K562 (cell line): ENCODE data around the gene OR7A5. TPM values are rescaled to one million over a fixed set of nuclear protein-coding genes. Genes with fewer than 3 reads are reported as not detected.

ENCODE experiments used
- ATAC-seq: fragments of 200-7000 bp; cut with Tn5 transposase; 3 replicates; pipeline ENCODE4 v1.9.1; 2020; ENCODE audit warnings: moderate library complexity
- BruUV-seq: library from RNA; stranded (reverse); fragments of 400-500 nt; replicated peaks from 2 replicates; lab custom pipeline; 2021; lab: Mats Ljungman, UMichigan
- CTCF ChIA-PET: fragments of 300-600 bp; formaldehyde crosslinking; extraction: SDS; loops from one replicate; lab custom pipeline; 2021; ENCODE audit warnings: low intra/inter-chr PET ratio; lab: Yijun Ruan, JAX
- POLR2A ChIA-PET: fragments of 300-600, 350-650 bp; sonication (Branson Sonifier 250); formaldehyde crosslinking; extraction: SDS; loops from one replicate; lab custom pipeline; 2021; ENCODE audit warnings: antibody characterized with exemption, inconsistent platforms; lab: Yijun Ruan, JAX
- DNase-seq, 4 experiments: peaks; one replicate each; pipeline versions ENCODE4 v3.0.0 to v3.0.0-alpha.2; 2011 to 2018; ENCODE audit warnings: low spot score in 3 of 4, mixed read lengths in 3 of 4; ENCODE audit errors: extremely low read depth in 1 of 4
- FAIRE-seq: peaks from 2 replicates; lab custom pipeline; 2011; peaks lifted over from hg19 to GRCh38; lab: Jason Lieb, UNC
- H2AFZ ChIP-seq: 2 replicates; pipeline ENCODE4 v1.6.0; 2011; ENCODE audit warnings: low read depth, low read length, control low read depth, inconsistent platforms
- H3K27ac ChIP-seq: fragments of 200-600 bp; 3 replicates; pipeline ENCODE4 v1.8.0; 2011; ENCODE audit warnings: low read depth, mild to moderate bottlenecking, control low read depth, inconsistent platforms, low read length, moderate library complexity, mixed read lengths; ENCODE audit errors: extremely low read depth
- H3K27me3 ChIP-seq, 2 experiments: fragments of 300-600 bp in 1 of 2; 2 replicates in 1 of 2; 3 replicates in 1 of 2; pipeline versions ENCODE4 v1.6.0 to v1.8.0; 2011; ENCODE audit warnings: inconsistent platforms in 2 of 2, low read length in 2 of 2, mild to moderate bottlenecking in 1 of 2, mixed read lengths in 1 of 2, moderate library complexity in 1 of 2; ENCODE audit not compliant: control insufficient read depth in 2 of 2, insufficient read depth in 2 of 2
- H3K36me3 ChIP-seq: fragments of 300-600 bp; 3 replicates; pipeline ENCODE4 v1.8.0; 2011; ENCODE audit warnings: mild to moderate bottlenecking, low read length, inconsistent platforms; ENCODE audit not compliant: control insufficient read depth, insufficient read depth
- H3K4me1 ChIP-seq, 2 experiments: fragments of 200-600 bp in 1 of 2; replicated peaks in 1 of 2; 2 replicates in 1 of 2; 3 replicates in 1 of 2; pipeline versions ENCODE4 v1.5.1 to v1.8.0; 2011; ENCODE audit warnings: inconsistent platforms in 2 of 2, low read length in 2 of 2, mild to moderate bottlenecking in 1 of 2, mixed read lengths in 1 of 2, moderate library complexity in 1 of 2; ENCODE audit not compliant: control insufficient read depth in 2 of 2, insufficient read depth in 2 of 2
- H3K4me2 ChIP-seq: 2 replicates; pipeline ENCODE4 v1.6.1; 2011; ENCODE audit warnings: low read length, control low read depth, inconsistent platforms, mixed read lengths; ENCODE audit not compliant: insufficient read depth
- H3K4me3 ChIP-seq: fragments of 200-600 bp; sonication (generic), shearing (Covaris generic); 2 replicates; pipeline ENCODE4 v1.5.1; 2016; ENCODE audit warnings: control low read depth, inconsistent platforms
- H3K79me2 ChIP-seq: fragments of 200-600 bp; 3 replicates; pipeline ENCODE4 v1.8.0; 2011; ENCODE audit warnings: low read length, inconsistent platforms; ENCODE audit not compliant: control insufficient read depth, insufficient read depth
- H3K9ac ChIP-seq, 2 experiments: 2 replicates each; pipeline versions ENCODE4 v1.6.0 to v1.6.1; 2011; ENCODE audit warnings: low read depth in 2 of 2, low read length in 2 of 2, control low read depth in 1 of 2, inconsistent platforms in 1 of 2, mild to moderate bottlenecking in 1 of 2, mixed read lengths in 1 of 2; ENCODE audit not compliant: insufficient read depth in 1 of 2
- H3K9me1 ChIP-seq: one replicate; pipeline ENCODE4 v1.6.0; 2011; ENCODE audit warnings: inconsistent platforms, mild to moderate bottlenecking, low read length, moderate library complexity; ENCODE audit not compliant: control insufficient read depth, insufficient read depth
- H3K9me3 ChIP-seq: replicated peaks from 2 replicates; pipeline ENCODE4 v1.5.1; 2011; ENCODE audit warnings: low read depth, low read length, inconsistent platforms; ENCODE audit not compliant: control insufficient read depth, insufficient read depth
- H4K20me1 ChIP-seq: replicated peaks from 2 replicates; pipeline ENCODE4 v1.6.1; 2011; ENCODE audit warnings: low read length, inconsistent platforms, mixed read lengths; ENCODE audit not compliant: control insufficient read depth, insufficient read depth
- ATF7 ChIP-seq: fragments of 450-650 bp; IDR thresholded peaks from 2 replicates; pipeline ENCODE4 v1.7.1; 2014; ENCODE audit warnings: mild to moderate bottlenecking, moderate library complexity
- CREBBP ChIP-seq: IDR thresholded peaks from one replicate; pipeline ENCODE4 v1.6.1; 2012; ENCODE audit warnings: low read depth, mild to moderate bottlenecking, control low read depth, inconsistent platforms, low read length
- CREM ChIP-seq: IDR thresholded peaks from 2 replicates; pipeline ENCODE4 v1.6.1; 2014; ENCODE audit warnings: antibody characterized with exemption, low read depth
- HNRNPH1 ChIP-seq: fragments of 200-400 bp; formaldehyde crosslinking; optimal IDR thresholded peaks from 2 replicates; pipeline ENCODE3; 2017; ENCODE audit warnings: low read depth, mild to moderate bottlenecking, low read length, moderate library complexity
- MAFG ChIP-seq: fragments of 450-650 bp; conservative IDR thresholded peaks from 2 replicates; pipeline ENCODE4 v1.6.1; 2016; ENCODE audit warnings: missing genetic modification characterization, missing compliant biosample characterization
- SPI1 ChIP-seq: IDR thresholded peaks from 2 replicates; pipeline ENCODE4 v1.6.1; 2011; ENCODE audit warnings: low read depth, low read length, control low read depth, borderline replicate concordance
- TAF9B ChIP-seq: fragments of 450-650 bp; IDR thresholded peaks from 2 replicates; pipeline ENCODE4 v1.6.1; 2018; ENCODE audit warnings: mild to moderate bottlenecking; ENCODE audit not compliant: partially characterized antibody
- ZNF175 ChIP-seq: fragments of 200-800 bp; sonication (Bioruptor generic); IDR thresholded peaks from 2 replicates; pipeline ENCODE4 v1.6.1; 2016; ENCODE audit warnings: low read depth, mild to moderate bottlenecking, missing genetic modification characterization, missing compliant biosample characterization
- WGBS: fragments of 100-300 bp; shearing (Covaris generic); methylation state at CpG from one replicate; pipeline ENCODE4 v1.1.6; 2016; ENCODE audit warnings: low coverage, mixed read lengths; ENCODE audit not compliant: insufficient coverage; ENCODE audit errors: missing lambda C conversion rate; 5-methylcytosine and 5-hydroxymethylcytosine counted together
- in situ Hi-C: fragments of 300-500 bp; cut with MboI; formaldehyde crosslinking; loops from 4 replicates; pipeline ENCODE4 v1.15.0; 2018; ENCODE audit warnings: inconsistent platforms, mixed read lengths
- intact Hi-C: fragments of 100-400 bp; cut with micrococcal nuclease; formaldehyde crosslinking; loops from 2 replicates; pipeline ENCODE4 v1.14.2; 2022
- polyA plus RNA-seq, 8 experiments: library from polyadenylated mRNA; depleted of rRNA in 4 of 8; stranded (reverse) in 5 of 8; unstranded in 3 of 8; fragments of >200 nt; fragmentation: Nextera tagmentation in 2 of 8; fragmentation: Illumina TruSeq in 1 of 8; extraction: Ambion mirVana in 2 of 8; extraction: Trizol in 1 of 8; gene quantifications; 2 replicates each; pipeline versions ENCODE4 v1.2.1 to v1.2.3, GENCODE V29; 2011 to 2014; ENCODE audit warnings: inconsistent platforms in 1 of 8, missing spikeins in 1 of 8
- total RNA-seq, 7 experiments: library from RNA; depleted of rRNA in 6 of 7; stranded (reverse); fragments of >200 nt in 6 of 7; fragmentation: Illumina TruSeq in 2 of 7; extraction: Trizol in 2 of 7; gene quantifications; 2 replicates each; pipeline versions ENCODE4 v1.2.1 to v1.2.3, GENCODE V29; 2011 to 2021; ENCODE audit warnings: low replicate concordance in 1 of 7
- TF ChIP-seq, protein P1 (sequence below): sonication (generic); formaldehyde crosslinking; IDR thresholded peaks from 2 replicates; pipeline ENCODE4 v1.8.1; 2022; ENCODE audit warnings: missing genetic modification reagents
- TF ChIP-seq, protein P2 (sequence below), 2 experiments: fragments of 450-650 bp; IDR thresholded peaks; 2 replicates each; pipeline ENCODE4 v1.6.1; 2018; ENCODE audit warnings: mild to moderate bottlenecking in 2 of 2, low read depth in 1 of 2; ENCODE audit not compliant: partially characterized antibody in 2 of 2
- TF ChIP-seq, protein P3 (sequence below): fragments of 250-450 bp; sonication (Bioruptor Pico); IDR thresholded peaks from 2 replicates; pipeline ENCODE4 v1.4.0; 2020
- TF ChIP-seq, protein P4 (sequence below), 2 experiments: fragments of 450-650 bp in 1 of 2; sonication (generic) in 1 of 2; formaldehyde crosslinking in 1 of 2; IDR thresholded peaks in 1 of 2; conservative IDR thresholded peaks in 1 of 2; 2 replicates each; pipeline versions ENCODE4 v1.6.1 to v1.8.1; 2016 to 2023; ENCODE audit warnings: mild to moderate bottlenecking in 2 of 2, moderate library complexity in 2 of 2, inconsistent platforms in 1 of 2, missing genetic modification reagents in 1 of 2

The OR7A5 gene
- total and polyA plus RNA-seq, 9 of the 15 experiments (the other 6 are each of a cell fraction or from before 2014, with no cell fraction given), result not detected

DNA sequence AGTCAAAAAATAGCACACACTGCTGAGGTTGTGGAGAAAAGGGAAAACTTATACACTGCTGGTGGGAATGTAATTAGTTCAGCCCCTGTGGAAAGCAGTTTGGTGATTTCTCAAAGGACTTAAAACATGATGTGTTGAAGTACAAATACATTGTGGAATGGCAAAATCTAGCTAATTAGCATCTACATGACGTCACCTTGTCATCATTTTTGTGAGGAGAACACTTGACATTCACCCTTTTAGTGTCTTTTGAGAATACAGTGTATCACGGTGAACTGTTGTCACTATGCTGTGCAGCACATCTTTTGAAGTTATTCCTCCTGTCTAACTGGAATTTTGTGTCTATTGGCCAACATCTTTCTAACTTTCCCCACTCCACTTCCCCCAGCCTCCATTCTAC, 8.2 kb upstream of the OR7A5 start:
- Histone ChIP-seq H3K27ac (no peak overlapping the region), H3K9me3 (no peaks in the 10 kb centered on the region; the same call in 1 of the 2 replicates), H3K36me3 (no peaks in the 10 kb centered on the region), H2AFZ (no peak overlapping the region), H3K27me3 (peaks cover 10 to 21% of the 10 kb centered on the region in 2 experiments), H3K4me1 (no peaks in the 10 kb centered on the region), H3K4me2 (no peak overlapping the region), H3K79me2 (no peaks in the 10 kb centered on the region), H3K9ac (no peak overlapping the region), H3K4me3 (no peak overlapping the region), H3K9me1 (no peaks in the 10 kb centered on the region), H4K20me1 (no peaks in the 10 kb centered on the region)
- ChIA-PET POLR2A (no interaction called here), CTCF (no interaction called here)
- no TSS peak for BruUV-seq
- FAIRE-seq, result no peak
- ATAC-seq, result no peak
- intact Hi-C loops (no loop called here), in situ Hi-C loops (no loop called here)
- WGBS, result 0% methylated on average over 2 of the region's 2 CpGs
- no peak for DNase-seq
- no peak for TF ChIP-seq MAFG (tag)
- no peak for TF ChIP-seq TAF9B
- TF ChIP-seq, protein P1, sequence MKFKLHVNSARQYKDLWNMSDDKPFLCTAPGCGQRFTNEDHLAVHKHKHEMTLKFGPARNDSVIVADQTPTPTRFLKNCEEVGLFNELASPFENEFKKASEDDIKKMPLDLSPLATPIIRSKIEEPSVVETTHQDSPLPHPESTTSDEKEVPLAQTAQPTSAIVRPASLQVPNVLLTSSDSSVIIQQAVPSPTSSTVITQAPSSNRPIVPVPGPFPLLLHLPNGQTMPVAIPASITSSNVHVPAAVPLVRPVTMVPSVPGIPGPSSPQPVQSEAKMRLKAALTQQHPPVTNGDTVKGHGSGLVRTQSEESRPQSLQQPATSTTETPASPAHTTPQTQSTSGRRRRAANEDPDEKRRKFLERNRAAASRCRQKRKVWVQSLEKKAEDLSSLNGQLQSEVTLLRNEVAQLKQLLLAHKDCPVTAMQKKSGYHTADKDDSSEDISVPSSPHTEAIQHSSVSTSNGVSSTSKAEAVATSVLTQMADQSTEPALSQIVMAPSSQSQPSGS (CRISPR knock-in tag), result no peak
- TF ChIP-seq CREM, result 0 out of 2 replicates have a peak, but pooled peaks have one; percentile 6
- TF ChIP-seq ATF7, result peak; percentile 58; the same call in 1 of the 2 replicates
- TF ChIP-seq, protein P2, sequence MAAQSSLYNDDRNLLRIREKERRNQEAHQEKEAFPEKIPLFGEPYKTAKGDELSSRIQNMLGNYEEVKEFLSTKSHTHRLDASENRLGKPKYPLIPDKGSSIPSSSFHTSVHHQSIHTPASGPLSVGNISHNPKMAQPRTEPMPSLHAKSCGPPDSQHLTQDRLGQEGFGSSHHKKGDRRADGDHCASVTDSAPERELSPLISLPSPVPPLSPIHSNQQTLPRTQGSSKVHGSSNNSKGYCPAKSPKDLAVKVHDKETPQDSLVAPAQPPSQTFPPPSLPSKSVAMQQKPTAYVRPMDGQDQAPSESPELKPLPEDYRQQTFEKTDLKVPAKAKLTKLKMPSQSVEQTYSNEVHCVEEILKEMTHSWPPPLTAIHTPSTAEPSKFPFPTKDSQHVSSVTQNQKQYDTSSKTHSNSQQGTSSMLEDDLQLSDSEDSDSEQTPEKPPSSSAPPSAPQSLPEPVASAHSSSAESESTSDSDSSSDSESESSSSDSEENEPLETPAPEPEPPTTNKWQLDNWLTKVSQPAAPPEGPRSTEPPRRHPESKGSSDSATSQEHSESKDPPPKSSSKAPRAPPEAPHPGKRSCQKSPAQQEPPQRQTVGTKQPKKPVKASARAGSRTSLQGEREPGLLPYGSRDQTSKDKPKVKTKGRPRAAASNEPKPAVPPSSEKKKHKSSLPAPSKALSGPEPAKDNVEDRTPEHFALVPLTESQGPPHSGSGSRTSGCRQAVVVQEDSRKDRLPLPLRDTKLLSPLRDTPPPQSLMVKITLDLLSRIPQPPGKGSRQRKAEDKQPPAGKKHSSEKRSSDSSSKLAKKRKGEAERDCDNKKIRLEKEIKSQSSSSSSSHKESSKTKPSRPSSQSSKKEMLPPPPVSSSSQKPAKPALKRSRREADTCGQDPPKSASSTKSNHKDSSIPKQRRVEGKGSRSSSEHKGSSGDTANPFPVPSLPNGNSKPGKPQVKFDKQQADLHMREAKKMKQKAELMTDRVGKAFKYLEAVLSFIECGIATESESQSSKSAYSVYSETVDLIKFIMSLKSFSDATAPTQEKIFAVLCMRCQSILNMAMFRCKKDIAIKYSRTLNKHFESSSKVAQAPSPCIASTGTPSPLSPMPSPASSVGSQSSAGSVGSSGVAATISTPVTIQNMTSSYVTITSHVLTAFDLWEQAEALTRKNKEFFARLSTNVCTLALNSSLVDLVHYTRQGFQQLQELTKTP (IDR thresholded peaks at IDR 0.05; ENCODE audit: low read depth in 1 of 2, partially characterized antibody in 2 of 2), result no peak
- TF ChIP-seq HNRNPH1, result no peak
- TF ChIP-seq, protein P3, sequence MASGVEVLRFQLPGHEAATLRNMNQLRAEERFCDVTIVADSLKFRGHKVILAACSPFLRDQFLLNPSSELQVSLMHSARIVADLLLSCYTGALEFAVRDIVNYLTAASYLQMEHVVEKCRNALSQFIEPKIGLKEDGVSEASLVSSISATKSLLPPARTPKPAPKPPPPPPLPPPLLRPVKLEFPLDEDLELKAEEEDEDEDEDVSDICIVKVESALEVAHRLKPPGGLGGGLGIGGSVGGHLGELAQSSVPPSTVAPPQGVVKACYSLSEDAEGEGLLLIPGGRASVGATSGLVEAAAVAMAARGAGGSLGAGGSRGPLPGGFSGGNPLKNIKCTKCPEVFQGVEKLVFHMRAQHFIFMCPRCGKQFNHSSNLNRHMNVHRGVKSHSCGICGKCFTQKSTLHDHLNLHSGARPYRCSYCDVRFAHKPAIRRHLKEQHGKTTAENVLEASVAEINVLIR (CRISPR knock-in tag), result no peak
- TF ChIP-seq, protein P4, sequence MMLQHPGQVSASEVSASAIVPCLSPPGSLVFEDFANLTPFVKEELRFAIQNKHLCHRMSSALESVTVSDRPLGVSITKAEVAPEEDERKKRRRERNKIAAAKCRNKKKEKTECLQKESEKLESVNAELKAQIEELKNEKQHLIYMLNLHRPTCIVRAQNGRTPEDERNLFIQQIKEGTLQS (IDR thresholded peaks at IDR 0.05), result peak; percentile 54
- TF ChIP-seq, protein P4 (CRISPR knock-in tag; conservative IDR thresholded peaks at IDR 0.05), result no peak
- TF ChIP-seq ZNF175 (CRISPR knock-in tag), result no peak
- TF ChIP-seq CREBBP, result no peak
- TF ChIP-seq SPI1, result no peak
